Pulmonary artery endothelial cell (primary cell): Measurements from ENCODE around the gene DGKI. TPM values are rescaled to one million over a fixed set of nuclear protein-coding genes. Genes with fewer than 3 reads are reported as not detected.

Experiments
- DNase-seq: peaks from one replicate; pipeline ENCODE4 v3.0.0-alpha.2; 2011; ENCODE audit warnings: low read depth, low spot score
- total RNA-seq: library from RNA; depleted of rRNA; stranded (reverse); fragments of >200 nt; gene quantifications from 2 replicates; pipeline ENCODE4 v1.2.3, GENCODE V29; 2014

Gene DGKI
- total RNA-seq, 1 donor from 2014 or later = 0.33 TPM

DNA sequence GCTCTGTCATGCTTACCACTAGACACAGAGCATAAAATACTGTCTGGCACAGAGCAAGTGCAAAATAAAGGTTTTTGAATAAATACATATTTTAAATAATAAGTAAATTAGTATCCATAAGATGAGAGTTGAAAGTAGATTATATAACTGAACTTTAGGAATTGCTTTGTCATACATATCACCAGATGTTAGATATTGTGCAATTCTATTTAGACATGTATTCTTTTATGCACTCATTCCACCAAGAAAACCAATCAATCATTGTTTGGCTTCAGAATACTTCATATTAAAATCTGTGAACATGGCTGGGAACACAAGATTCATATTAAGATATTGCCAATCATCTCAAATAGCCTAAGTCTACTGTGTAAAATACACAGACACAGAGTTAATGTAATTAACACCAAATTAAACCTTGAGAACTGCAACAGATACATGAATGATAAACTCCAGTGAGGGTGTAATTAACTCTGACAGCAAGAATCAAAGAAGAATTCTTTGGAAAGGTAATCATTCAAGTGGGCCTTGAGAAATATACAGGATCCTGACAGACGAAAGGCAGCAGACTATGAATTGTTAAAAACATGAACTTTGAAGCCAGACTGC, 302.2 kb downstream of the DGKI start:
- no peak for DNase-seq

DNA sequence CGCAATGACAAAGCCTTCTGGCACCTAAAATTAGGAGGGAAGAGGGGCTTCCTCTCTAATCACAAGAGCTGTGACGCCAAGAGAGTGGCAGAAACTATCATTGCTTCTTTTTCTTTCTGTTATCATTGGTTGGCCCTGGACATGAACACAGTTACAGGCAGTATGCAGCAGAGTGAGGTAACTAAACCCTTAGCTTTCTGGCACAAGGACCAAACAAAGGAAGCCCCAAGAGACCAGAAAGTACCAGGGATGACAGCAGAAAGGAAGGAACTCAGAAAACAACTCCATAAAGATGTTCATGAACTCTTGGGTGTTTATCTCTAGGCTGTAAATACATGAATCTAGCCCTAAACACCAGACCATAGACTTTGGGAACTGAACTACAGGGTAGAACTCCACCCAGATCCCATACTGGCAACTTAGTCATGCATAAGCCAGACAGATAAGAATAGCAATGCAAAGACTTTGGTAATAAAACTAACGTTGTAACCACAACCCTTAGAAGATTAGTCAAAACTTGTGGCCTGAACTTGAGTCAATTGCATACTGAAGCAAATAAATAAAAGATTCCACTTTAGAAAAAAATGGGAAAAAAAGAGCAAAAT, 307.6 kb downstream of the DGKI start:
- no peak for DNase-seq

DNA sequence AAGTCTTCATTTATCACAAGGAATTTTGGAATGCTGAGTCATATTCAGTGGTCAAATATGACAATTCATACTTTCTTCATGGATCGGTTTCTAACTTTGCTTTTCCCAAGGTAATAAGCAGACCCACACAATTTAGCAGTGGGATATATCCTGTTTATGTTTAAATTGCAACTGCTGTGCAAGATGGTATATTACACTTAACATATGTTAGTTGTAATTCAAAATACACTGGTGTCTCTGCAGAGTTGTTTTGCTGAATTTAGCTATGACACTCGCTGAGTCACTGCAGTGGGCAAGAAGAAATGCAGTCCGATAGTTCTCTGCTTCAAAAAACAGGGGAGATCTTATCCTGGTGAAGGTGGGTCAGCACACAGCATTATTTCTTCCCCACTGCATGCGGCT, 308.4 kb downstream of the DGKI start:
- DNase-seq = no peak

DNA sequence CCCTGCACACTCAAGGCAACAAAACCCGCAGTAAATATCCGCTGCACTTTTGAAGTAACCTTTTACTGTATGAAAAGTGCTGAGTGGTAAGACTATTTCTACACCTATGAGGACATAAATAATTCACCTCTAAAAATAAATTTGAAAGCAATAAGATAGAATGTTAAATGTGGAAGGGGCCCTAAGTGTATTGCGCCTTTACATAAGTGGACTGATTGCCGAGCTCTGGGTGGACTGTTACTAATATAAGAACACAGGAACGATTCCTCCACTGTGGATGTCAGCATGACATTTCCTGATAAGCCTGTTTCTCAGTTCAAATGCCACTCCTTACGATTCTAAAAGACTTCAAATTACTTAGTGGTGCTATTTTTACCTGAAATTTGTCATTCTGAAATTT, 311.2 kb downstream of the DGKI start:
- DNase-seq = no peak

DNA sequence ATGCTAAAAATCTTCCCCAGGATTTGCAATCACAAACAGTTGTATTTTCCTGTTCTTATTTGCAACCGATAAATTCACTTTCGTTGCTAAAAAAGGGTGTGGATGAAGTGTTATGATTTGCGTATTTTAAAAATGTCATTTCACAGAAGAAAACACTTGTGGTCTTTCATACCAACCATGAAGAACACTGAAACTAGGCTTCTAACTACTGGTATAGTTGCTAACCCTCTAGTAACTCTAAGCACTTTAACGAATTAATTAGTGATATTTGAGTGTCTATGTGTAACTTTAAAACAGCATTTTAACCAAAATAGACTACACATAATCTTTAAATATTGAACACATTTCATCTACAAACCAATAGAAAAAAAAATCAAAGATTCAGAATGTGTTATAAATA, 315.1 kb downstream of the DGKI start:
- DNase-seq = no peak

DNA sequence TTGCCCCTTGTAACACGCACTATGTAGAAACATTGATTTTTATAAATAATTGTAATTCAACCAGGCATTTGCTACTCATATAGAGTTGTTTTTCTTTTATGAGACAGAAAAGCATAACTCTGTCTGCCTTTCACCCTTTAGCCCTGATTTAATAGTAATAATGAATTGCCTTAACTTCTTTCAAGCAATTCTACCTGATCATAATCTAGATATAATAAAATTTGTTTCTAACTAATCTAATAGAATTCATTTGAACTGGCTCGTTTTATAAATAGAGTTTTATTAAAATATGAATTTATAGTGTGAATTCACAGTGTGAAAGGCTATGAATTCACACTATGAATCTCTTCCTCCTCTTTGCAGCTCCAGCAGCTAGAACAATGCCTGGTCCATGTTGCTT, 319.1 kb downstream of the DGKI start:
- no peak for DNase-seq

DNA sequence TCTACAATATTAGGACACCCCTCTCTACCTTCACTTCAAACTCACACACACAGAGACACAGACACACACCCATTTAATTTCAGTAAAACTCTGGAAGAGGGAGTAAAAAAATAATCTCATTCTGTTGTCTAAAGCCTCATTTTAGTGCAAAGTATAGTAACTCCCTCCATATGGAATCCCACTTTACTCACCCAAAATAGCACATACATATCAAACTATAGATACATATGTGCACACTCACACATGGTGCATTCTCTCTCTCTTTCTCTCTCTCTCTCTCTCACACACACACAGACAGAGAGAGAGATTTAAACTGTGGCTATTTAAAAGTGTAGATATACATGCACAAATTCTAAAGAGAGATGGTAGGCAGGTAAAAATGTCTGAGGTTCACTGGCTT, 323.6 kb downstream of the DGKI start:
- no peak for DNase-seq

DNA sequence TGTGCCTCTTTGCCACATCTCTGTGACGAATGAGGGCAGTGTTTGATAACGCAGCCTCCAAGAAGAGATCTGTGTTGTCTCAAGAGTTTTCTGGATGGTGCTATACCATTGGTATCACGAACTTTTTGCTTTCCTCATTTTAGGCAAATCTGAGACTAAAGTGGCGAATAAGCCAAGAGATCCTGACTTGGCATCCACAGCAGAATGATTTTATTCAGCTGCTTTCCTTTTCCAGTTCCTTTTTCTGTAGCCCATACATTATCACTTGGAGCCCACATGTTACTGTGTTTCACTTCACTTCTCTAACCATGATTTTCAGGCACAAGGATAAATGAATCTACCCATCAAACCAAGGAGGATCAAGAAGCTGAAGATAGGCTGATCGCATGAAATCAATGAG, 325.3 kb downstream of the DGKI start:
- no peak for DNase-seq

DNA sequence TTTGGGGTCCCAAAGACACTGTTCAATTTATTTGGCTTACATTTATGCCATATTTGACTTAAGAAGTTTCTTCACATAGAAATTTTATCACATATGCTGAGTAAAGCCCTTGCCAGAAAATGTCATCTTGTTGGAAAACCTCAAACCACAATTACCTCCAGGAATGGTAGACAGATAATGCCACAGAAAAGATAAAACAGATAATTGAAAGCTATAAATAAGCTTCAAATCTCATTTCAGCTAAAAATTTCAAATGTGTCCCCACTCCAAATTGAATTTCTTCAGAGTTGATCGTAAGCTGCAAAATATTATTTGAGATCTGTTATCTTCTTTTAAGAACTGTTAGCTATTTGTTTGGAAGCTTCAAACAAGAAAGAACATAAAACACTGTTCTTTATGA, 326.8 kb downstream of the DGKI start:
- DNase-seq = no peak

DNA sequence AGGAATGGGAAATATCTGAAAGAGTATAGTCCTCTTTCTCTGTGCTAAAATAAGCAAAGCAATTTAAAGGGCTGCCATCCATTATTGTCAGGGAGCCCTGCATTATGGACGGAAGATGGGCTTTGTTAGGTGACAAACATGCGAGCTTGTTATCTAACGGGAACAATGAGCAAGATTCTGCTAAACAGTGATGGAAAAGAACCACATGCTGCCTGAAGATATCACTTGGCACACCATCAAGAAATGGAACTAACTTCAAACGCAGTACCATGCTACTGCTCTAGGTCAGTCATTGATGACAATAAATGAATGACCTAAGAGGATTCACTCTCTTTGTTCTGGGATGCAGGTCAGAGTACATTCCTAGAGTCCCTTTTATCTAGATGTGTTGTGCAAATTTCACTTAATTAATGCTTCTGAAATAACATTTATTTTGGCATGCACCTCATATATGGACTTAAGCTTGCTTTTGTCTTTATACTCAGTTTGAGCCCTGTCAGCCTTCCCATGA, 327.5 kb downstream of the DGKI start:
- DNase-seq = no peak

DNA sequence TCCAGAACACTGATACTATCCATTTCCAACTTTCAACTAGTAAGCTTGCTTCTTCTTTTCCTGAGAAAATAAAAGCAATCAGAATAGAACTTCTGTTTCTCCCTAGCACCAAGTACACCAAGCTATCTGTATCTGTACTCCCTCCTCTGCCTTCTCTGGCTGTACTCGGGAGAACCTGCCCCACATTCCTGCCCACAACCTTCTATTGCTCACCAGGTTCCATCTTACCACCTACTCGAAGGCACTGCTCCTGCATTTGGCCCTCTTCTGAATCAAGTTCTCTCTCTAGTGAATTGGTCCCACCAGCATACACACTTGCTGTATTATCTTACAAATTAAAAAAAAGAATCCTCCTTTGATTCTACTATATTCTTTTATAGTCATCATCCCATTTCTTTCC, 333.7 kb downstream of the DGKI start:
- no peak for DNase-seq

DNA sequence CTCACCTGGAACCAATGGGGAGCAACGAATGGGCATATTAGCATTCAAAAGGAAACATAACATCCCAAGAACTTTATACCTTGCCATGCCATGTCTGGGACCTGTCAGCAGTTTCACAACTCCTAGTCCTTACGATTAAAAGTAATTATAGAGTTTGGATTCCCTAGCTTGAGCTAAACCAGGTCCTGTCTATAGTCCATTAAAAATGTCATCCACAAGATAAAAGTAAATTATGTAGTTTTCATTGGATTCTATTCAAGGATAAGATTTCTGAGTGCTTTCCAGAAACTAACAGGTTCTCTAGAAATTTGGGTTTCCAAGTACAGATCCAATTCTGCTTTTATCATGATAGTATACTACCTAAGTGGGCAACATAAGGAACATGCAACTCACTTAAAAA, 339.7 kb downstream of the DGKI start:
- no peak for DNase-seq

DNA sequence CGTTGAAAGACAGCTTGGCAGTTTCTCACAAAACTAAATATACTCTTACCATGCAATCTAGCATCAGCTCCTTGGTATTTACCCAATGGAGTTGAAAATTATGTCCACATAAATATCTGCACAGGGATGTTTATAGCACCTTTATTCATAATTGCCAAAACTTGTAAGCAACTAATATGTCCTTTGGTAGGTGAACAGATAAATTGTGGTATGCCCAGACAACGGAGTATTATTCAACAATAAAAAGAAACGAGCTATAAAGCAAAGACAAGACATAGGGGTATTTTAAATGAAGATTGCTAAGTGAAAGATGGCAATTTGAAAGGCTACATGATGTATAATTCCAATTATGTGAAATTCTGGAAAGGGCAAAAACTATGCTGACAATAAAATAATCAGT, 340.7 kb downstream of the DGKI start:
- DNase-seq = no peak

DNA sequence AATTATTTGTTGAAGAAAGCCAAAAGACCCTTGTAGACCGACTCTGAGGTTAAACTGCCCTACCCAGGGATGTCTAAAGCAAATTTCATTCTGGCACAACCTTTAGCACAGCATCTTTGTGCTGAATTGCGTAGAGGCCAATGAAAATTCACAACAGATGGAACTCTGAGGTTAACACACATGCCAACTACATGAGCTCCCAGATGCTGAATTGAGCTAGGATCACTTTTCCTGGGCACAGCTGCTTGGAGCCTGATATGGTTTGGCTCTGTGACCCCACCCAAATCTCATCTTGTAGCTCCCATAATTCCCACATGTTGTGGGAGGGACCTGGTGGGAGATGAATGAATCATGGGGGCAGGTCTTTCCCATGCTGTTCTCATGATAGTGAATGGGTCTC, 345.2 kb downstream of the DGKI start:
- no peak for DNase-seq

DNA sequence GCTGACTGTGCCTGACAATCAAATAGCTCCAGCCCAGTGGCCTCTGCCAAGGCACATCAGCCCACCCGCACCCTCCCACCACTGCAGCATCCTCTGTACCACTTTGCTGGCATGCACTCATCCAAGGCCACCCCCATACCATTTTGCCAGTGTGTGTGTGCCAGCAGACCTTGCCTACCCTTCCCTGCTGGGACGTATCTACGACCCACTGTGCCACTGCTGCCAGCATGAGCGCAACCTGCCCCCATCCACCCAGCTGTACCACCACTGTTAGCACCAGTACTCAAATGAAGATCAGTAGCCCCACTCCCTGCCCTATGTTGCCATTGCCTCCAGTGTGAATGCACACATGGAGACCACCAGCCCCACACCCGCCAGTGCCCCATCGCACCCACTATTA, 353.9 kb downstream of the DGKI start:
- DNase-seq = no peak

DNA sequence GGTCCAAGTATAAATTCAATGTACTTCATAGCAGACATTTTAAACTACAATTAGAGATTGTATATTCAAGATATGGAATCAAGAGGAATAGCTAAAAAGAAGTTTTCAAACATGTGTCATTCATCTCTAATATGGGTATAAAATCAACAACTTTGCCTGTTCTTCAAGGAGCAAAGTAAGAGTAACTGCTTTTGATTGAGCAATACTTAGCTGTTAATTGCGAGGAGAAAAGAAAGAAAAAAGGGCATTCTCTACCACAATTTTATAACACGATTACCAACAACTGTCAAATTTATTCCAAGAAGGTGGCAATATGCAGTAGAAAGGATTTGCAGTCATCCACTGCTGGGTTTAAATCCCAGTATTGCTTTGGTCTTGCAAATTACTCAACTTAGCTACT, 356.9 kb downstream of the DGKI start:
- DNase-seq = no peak

DNA sequence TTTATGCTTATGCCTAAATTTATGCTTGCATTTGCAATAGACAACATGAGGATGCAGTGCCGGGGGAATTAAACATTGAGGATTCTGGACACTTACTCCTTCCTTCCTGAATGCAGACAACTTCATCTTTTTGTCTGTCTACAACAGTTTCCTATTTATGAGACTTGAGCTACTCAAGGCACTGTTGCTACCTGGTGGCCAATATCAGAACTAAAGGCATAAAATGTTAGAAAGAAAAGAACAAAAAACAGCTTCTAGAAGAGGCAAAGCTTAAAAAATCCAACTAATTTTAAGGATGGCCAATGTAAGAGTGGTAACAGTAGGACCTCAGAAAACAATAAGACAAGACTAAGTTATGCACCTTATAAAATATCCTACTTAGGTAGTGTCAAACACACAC, 358.7 kb downstream of the DGKI start:
- DNase-seq = no peak

DNA sequence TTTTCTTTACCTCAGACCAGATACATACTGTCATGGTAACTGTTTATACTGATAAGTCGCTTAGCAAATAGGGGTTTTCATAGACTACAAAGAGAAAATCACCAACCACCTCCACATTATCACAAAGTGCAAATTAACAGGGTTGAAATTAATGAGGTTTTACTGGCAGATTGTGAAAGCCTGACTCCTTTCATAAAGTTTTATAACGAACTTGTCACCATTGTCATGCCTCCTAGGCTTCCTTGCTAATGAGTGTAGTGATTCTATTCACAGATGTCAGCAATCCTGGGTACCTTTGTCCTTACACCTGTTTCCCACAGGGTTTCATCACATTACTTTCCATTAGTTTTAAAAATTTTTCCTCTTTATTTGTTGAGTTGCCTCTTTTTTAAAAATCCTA, 361.0 kb downstream of the DGKI start:
- no peak for DNase-seq

DNA sequence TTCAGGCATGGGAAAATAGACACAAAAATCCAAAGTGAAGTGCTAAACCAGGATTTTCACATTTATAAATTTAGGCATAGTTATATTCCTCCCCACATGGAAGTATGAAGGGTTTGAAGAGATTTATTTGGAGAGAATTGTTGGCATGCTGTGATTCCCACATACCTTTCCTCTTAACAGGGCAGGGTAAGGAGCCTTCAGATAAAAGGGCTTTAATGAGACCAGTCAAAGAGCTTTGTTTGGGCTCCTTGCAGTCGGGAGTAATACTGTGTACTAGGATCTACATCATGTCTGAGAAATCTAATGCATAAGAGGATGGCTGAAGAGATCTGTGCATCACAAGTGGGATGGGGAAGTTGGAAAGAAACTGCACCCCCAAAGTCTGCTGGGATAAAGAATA, 362.4 kb downstream of the DGKI start:
- no peak for DNase-seq

DNA sequence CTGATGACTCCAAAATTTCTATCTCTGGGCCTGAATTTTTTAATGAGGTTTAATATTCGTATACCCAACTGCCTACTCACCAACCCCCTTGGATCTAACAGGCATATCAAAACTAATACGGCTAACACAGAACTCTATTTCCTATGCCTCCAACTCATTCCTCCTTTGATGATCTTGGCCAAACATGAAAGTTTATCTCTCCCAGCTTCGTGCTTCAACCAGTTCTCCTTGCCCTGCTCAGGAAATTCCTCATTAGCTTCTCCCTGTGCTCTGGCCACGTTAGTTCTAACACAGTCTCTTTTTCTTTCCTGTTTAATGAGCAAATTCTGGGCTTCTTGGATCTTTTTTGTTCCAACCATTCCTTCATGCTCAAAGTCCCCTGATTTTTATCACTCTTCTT, 364.3 kb downstream of the DGKI start:
- no peak for DNase-seq

DNA sequence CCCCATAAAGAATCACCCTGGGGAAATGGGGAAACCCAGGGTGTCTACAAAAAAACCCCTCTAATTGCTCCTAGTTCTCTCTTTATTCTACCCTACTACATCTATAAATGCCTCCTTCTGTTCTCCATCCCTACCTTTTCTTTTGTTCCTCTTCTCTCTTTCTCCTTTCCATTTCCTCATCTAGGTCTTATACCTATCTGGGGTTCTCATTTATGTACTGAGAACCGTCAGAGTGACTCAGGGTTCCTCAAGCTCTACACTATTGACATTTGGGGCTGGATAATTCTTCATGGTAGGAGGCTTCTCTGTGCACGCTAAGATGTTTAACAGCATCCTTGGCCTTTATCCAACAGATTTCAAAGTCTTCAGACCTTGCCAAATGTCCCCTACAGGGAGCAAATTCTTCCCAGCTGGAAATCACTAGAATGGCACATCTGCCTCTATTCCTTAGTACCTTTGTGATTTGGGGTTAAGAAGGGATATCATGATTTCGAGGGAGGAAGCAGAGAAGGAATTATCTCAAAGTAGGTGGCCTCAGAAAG, 365.9 kb downstream of the DGKI start:
- no peak for DNase-seq

DNA sequence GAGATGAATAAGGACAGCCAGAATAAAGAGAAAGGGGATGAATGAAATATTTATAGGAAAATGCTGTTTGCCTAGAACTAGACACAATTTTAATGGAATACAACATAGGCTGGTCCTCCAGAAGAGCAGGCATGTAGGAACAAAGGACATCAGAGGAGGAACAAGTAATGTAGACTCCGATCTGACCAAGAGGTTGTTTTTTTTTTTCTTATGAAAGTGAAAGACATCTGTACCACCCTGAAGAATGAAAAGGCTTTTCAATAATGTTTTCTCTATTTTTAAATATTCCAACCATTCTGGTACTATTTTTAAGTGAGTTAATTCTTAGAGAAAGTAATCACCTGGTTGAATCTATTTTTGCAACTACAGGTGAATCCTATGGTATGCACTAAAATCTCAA, 366.4 kb downstream of the DGKI start:
- DNase-seq = no peak

DNA sequence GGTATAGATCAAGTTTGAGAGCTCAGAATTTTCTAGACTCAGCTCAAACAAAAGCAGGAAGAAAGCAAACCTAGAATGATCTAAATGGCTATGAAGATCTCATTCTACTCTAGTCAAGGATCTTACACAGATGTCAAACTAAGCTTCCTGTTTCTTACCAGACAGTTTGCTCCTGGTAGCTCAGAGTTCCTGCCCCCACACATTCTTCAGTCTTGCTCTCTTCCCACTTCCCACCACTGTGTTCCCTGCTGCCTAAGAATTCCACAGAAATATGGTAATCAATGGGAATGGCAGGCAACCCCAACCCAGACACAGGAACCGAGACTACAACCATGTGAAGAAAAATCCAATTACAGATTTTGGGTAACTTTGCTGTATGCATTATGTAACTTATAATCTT, 369.8 kb downstream of the DGKI start:
- DNase-seq = no peak
